ENCODE results near the gene GALNT10.

GALNT10 gene

GRCh38 chr5:154451957-154452356, 261.4 kb downstream of the GALNT10 start:
- DNase-seq = no peak

- DNase-seq = no peak
These were observed 265.1 kb downstream of the GALNT10 start for GRCh38 chr5:154455585-154455984.

GRCh38 chr5:154456540-154456939, 266.0 kb downstream of the GALNT10 start:
- DNase-seq = no peak

- DNase-seq = no peak
These were observed 268.5 kb downstream of the GALNT10 start for GRCh38 chr5:154459015-154459414.

- DNase-seq = no peak
These were observed 269.6 kb downstream of the GALNT10 start for GRCh38 chr5:154460172-154460571.

- no peak for DNase-seq
These were observed 271.0 kb downstream of the GALNT10 start for GRCh38 chr5:154461531-154461930.

GRCh38 chr5:154464438-154464837, 273.9 kb downstream of the GALNT10 start:
- DNase-seq = no peak

- DNase-seq = no peak
These were observed 274.6 kb downstream of the GALNT10 start for GRCh38 chr5:154465169-154465568.

- no peak for DNase-seq
These were observed 275.6 kb downstream of the GALNT10 start for GRCh38 chr5:154466147-154466546.

- no peak for DNase-seq
These were observed 276.1 kb downstream of the GALNT10 start for GRCh38 chr5:154466671-154467070.

- DNase-seq = peak; percentile 31 to 69 (median 56)
These were observed 277.3 kb downstream of the GALNT10 start for GRCh38 chr5:154467655-154468354.

GRCh38 chr5:154470137-154470536, 279.6 kb downstream of the GALNT10 start:
- no peak for DNase-seq
